Right lobe of liver (tissue), 6 donors: ENCODE results near the gene LMX1B. TPM values are rescaled to one million over a fixed set of nuclear protein-coding genes. Genes with fewer than 3 reads are reported as not detected.

ENCODE experiments used
- ATAC-seq, 4 donors: fragments of 200-7000 bp; cut with Tn5 transposase; one replicate each; pipeline ENCODE4 v1.9.1; 2020; ENCODE audit warnings: mild to moderate bottlenecking in 4 of 4, moderate library complexity in 4 of 4
- DNase-seq, 3 donors: peaks; one replicate each; pipeline ENCODE4 v3.0.0-alpha.2; 2020
- H3K27ac ChIP-seq, 3 donors: fragments of 200-600 bp; one replicate each; pipeline ENCODE4 v1.8.0; 2022
- H3K27me3 ChIP-seq, 2 donors: fragments of 200-600 bp; one replicate each; pipeline ENCODE4 v1.8.0; 2022
- H3K36me3 ChIP-seq, 4 donors: fragments of 200-600 bp; sonication (generic) in 1 of 4; one replicate each; pipeline versions ENCODE4 v1.5.1 to v1.8.0; 2017 to 2022; ENCODE audit warnings: control low read depth in 1 of 4
- H3K4me1 ChIP-seq, 4 donors: fragments of 200-600 bp; sonication (generic) in 1 of 4; one replicate each; pipeline versions ENCODE4 v1.5.1 to v1.8.0; 2017 to 2022; ENCODE audit warnings: control low read depth in 1 of 4
- H3K4me3 ChIP-seq, 3 donors: fragments of 200-600 bp; one replicate each; pipeline ENCODE4 v1.8.0; 2022
- H3K9me3 ChIP-seq, 4 donors: fragments of 200-600 bp; sonication (generic) in 1 of 4; one replicate each; pipeline versions ENCODE4 v1.5.1 to v1.8.0; 2017 to 2022; ENCODE audit warnings: control low read depth in 1 of 4
- POLR2A ChIP-seq: fragments of 450-650 bp; IDR thresholded peaks from one replicate; pipeline ENCODE4 v1.6.1; 2017; ENCODE audit warnings: antibody characterized with exemption, mild to moderate bottlenecking
- WGBS: methylation state at CpG from one replicate; pipeline ENCODE4 v1.1.6; 2018; ENCODE audit warnings: low coverage, low lambda C conversion rate; ENCODE audit not compliant: insufficient coverage; ENCODE audit errors: missing lambda C conversion rate; 5-methylcytosine and 5-hydroxymethylcytosine counted together
- intact Hi-C, 2 donors: fragments of 100-400 bp; cut with DNase I; formaldehyde crosslinking; loops; one replicate each; pipeline versions ENCODE4 v1.11.2 to v1.14.1; 2022
- total RNA-seq, 6 experiments: library from RNA; depleted of rRNA in 2 of 6; stranded (reverse); fragments of >200 nt in 2 of 6; fragmentation: NEBNext Ultra II Directional in 3 of 6; extraction: Animal tissue kit (Norgen Biotek cat#: 25700) in 3 of 6; gene quantifications; one replicate each; pipeline versions ENCODE4 v1.1.0 to v1.2.4, GENCODE V29; 2016 to 2023
- TF ChIP-seq, protein P1 (sequence below), 4 donors: fragments of 200-600 bp in 3 of 4; fragments of 450-650 bp in 1 of 4; IDR thresholded peaks; one replicate each; pipeline versions ENCODE4 v1.5.1 to v1.8.0; 2016 to 2022; ENCODE audit warnings: antibody characterized with exemption in 4 of 4, mild to moderate bottlenecking in 2 of 4
- donor health status: DM: no; HTN: yes; CAD: no.
- donor health status: DM: no; HTN: no; CAD: no.
- donor health status: DM: no; HTN: no; CAD: no.
- donor health status: DM: no; HTN: yes; CAD: no.
- donor health status: DM: no; HTN: yes; CAD: no.

The LMX1B gene
- total RNA-seq, 6 experiments from 2014 or later = not detected

DNA sequence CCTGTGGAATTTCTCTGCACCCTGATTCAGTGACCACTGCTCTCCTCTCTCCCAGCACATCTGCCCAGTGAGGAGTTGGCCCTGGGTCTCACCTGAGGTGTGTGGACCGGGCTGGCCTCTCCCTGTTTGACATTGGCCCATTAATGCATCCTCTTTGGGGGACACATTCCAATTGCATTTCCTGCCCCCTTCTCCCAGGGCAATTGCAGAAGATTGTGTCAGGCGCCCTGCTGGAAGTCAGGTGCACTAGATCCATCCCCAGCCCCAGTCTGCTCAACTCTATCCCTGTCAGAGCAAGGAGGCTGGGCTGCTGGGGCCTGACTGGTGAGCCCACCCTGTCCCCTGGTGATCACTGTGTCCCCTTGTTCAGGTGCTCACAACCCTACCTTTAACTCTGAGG, 84.5 kb downstream of the LMX1B start:
- no peaks in the 10 kb centered on the region for H3K4me1 ChIP-seq
- intact Hi-C loops = no loop called here
- peak in 1 of 3 donors; percentile 39 for DNase-seq
- H3K36me3 ChIP-seq = no peaks in the 10 kb centered on the region
- 56% methylated on average over 1 of the region's 2 CpGs for WGBS
- no peak overlapping the region for H3K4me3 ChIP-seq
- TF ChIP-seq, protein P1, sequence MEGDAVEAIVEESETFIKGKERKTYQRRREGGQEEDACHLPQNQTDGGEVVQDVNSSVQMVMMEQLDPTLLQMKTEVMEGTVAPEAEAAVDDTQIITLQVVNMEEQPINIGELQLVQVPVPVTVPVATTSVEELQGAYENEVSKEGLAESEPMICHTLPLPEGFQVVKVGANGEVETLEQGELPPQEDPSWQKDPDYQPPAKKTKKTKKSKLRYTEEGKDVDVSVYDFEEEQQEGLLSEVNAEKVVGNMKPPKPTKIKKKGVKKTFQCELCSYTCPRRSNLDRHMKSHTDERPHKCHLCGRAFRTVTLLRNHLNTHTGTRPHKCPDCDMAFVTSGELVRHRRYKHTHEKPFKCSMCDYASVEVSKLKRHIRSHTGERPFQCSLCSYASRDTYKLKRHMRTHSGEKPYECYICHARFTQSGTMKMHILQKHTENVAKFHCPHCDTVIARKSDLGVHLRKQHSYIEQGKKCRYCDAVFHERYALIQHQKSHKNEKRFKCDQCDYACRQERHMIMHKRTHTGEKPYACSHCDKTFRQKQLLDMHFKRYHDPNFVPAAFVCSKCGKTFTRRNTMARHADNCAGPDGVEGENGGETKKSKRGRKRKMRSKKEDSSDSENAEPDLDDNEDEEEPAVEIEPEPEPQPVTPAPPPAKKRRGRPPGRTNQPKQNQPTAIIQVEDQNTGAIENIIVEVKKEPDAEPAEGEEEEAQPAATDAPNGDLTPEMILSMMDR (IDR thresholded peaks at IDR 0.05) = no peak
- TF ChIP-seq POLR2A = no peak
- no peak overlapping the region for H3K27ac ChIP-seq
- no peak for ATAC-seq
- no peaks in the 10 kb centered on the region for H3K9me3 ChIP-seq
- H3K27me3 ChIP-seq = peaks cover 4% of the 10 kb centered on the region in 2 donors

DNA sequence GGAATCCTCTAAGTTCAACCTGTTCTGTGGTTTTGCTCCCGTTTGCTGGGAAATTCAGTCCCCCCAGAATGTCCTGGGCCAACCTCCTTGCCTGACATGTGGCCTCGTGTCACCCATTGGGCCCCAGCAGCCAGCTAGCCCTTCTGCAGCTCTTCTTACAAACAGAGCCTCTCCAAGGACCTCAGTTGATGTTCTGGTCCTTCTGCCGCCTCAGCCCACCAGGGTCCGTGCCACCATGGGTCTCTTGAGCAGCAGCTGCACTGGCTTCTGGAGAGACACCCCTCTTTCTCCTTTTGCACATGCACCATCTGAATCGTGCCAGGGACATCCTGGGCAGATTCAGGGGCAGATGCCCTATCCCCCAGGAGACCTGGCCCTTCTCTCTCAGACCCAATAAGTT, 85.0 kb downstream of the LMX1B start:
- intact Hi-C loops = no loop called here
- ATAC-seq (no peak), DNase-seq (peak in 1 of 3 donors; percentile 31)
- TF ChIP-seq, protein P1 (IDR thresholded peaks at IDR 0.05) = no peak
- no peak for TF ChIP-seq POLR2A
- Histone ChIP-seq H3K27me3 (peaks cover 4 to 9% of the 10 kb centered on the region in 2 donors), H3K27ac (no peak overlapping the region), H3K36me3 (no peaks in the 10 kb centered on the region), H3K4me1 (no peaks in the 10 kb centered on the region), H3K9me3 (no peaks in the 10 kb centered on the region), H3K4me3 (no peak overlapping the region)
- 47% methylated on average over 3 of the region's 5 CpGs for WGBS

DNA sequence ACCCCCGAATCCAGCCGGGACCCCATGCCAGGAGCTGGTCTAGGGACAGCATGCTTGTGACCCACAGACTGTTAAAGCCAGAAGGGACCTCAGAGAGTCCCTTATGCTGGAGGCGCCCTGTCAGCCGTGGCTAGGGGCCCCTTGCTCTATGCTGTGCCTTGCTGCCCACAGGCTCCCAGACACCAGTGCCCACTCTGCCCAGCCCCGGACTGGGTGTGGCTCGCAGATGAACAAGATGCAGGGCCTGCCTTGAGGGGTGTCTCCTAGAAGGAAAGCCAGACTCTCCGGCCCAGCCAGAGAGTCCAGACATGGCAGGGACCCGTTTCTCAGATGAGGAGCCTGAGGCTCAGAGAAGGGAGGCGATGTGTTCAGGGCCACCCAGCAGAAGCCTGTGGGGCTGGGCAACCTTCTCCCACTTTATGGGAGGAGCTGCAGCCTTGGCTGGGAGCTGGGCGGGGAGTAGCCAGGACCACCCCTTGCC, 85.7 kb downstream of the LMX1B start:
- Histone ChIP-seq H3K27me3 (peaks cover 4 to 11% of the 10 kb centered on the region in 2 donors), H3K27ac (no peak overlapping the region), H3K4me3 (no peak overlapping the region), H3K36me3 (no peaks in the 10 kb centered on the region), H3K4me1 (no peaks in the 10 kb centered on the region), H3K9me3 (no peaks in the 10 kb centered on the region)
- peak in 1 of 3 donors; percentile 30 for DNase-seq
- no peak for ATAC-seq
- 83% methylated on average over 3 of the region's 10 CpGs for WGBS
- TF ChIP-seq POLR2A = no peak
- TF ChIP-seq, protein P1 (IDR thresholded peaks at IDR 0.05) = no peak
- intact Hi-C loops = no loop called here

DNA sequence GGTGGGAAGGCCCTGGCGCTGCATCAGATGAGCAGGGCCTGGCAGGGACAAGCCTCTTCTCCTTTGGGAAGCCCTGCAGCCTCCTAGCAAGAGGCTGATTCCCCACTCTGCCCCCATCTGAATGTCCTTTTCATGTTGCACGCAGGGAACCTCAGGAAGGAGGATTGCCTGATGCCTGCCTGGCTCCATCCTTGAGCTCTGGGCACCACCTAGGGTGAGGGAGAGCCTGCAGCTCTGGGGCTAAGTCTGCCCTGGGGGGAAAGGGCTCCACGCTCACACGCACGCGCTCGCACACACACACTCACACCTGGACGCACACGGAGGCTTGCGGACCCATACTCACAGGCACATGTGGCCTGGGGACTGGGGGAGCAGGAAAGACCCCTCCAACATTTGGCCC, 86.6 kb downstream of the LMX1B start:
- peaks cover 0 to under 1% (median 0%) of the 10 kb centered on the region in 4 donors for H3K4me1 ChIP-seq
- intact Hi-C loops = loop anchor here in 1 of 2 donors (5.0 kb wide), 1 partner anchor 82 kb away; no protein-coding TSS in a partner anchor
- 38% methylated on average over 1 of the region's 10 CpGs for WGBS
- ATAC-seq (no peak), DNase-seq (peak in 1 of 3 donors; percentile 28)
- H3K27ac ChIP-seq = no peak overlapping the region
- no peaks in the 10 kb centered on the region for H3K36me3 ChIP-seq
- no peak overlapping the region for H3K4me3 ChIP-seq
- TF ChIP-seq POLR2A = no peak
- TF ChIP-seq, protein P1 (IDR thresholded peaks at IDR 0.05) = no peak
- H3K9me3 ChIP-seq = no peaks in the 10 kb centered on the region
- H3K27me3 ChIP-seq = peaks cover 4 to 13% of the 10 kb centered on the region in 2 donors
